ENCODE data around the gene SDK1. TPM values are rescaled to one million over a fixed set of nuclear protein-coding genes. Genes with fewer than 3 reads are reported as not detected.
A peak's percentile ranks its signal among the peaks of the same experiment; 100 is the strongest.

SDK1 gene
- total RNA-seq, 2 donors from 2014 or later: 19.8 to 32.4 TPM

DNA sequence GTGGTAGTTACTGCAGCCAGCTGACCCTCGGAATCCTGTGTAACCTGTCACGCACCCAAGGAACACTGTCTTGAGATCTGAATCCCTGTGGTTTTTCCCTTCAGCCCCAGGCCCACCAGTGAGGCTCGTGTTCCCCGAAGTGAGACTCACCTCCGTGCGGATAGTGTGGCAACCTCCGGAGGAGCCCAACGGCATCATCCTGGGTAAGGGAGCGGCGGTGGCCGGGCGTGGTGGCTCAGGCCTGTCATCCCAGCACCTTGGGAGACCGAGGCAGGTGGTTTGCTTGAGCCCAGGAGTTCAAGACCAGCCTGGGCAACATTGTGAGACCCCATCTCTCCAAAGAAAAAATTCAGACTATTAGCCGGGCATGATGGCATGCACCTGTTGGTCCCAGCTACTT lies 831.2 kb downstream of the SDK1 start:
- DNase-seq: no peak
- Histone ChIP-seq H3K4me1 (peaks cover 23% of the 10 kb centered on the region), H3K4me3 (no peak overlapping the region), H3K36me3 (replicated peaks in 1 of 2; ENCODE audit: insufficient read depth in 1 of 2, low read depth in 2 of 2) (no peaks in the 10 kb centered on the region), H3K27ac (no peak overlapping the region), H3K9me3 (no peaks in the 10 kb centered on the region), H3K27me3 (no peaks in the 10 kb centered on the region)
- WGBS, 2 donors: 83 to 90% methylated on average over 7 to 13 of the region's 14 CpGs
- TF ChIP-seq, protein P1, sequence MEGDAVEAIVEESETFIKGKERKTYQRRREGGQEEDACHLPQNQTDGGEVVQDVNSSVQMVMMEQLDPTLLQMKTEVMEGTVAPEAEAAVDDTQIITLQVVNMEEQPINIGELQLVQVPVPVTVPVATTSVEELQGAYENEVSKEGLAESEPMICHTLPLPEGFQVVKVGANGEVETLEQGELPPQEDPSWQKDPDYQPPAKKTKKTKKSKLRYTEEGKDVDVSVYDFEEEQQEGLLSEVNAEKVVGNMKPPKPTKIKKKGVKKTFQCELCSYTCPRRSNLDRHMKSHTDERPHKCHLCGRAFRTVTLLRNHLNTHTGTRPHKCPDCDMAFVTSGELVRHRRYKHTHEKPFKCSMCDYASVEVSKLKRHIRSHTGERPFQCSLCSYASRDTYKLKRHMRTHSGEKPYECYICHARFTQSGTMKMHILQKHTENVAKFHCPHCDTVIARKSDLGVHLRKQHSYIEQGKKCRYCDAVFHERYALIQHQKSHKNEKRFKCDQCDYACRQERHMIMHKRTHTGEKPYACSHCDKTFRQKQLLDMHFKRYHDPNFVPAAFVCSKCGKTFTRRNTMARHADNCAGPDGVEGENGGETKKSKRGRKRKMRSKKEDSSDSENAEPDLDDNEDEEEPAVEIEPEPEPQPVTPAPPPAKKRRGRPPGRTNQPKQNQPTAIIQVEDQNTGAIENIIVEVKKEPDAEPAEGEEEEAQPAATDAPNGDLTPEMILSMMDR (IDR thresholded peaks at IDR 0.05): no peak
- TF ChIP-seq POLR2A (IDR thresholded peaks at IDR 0.05): no peak
- no peak for ATAC-seq
- intact Hi-C loops (cut with DNase I): no loop called here

DNA sequence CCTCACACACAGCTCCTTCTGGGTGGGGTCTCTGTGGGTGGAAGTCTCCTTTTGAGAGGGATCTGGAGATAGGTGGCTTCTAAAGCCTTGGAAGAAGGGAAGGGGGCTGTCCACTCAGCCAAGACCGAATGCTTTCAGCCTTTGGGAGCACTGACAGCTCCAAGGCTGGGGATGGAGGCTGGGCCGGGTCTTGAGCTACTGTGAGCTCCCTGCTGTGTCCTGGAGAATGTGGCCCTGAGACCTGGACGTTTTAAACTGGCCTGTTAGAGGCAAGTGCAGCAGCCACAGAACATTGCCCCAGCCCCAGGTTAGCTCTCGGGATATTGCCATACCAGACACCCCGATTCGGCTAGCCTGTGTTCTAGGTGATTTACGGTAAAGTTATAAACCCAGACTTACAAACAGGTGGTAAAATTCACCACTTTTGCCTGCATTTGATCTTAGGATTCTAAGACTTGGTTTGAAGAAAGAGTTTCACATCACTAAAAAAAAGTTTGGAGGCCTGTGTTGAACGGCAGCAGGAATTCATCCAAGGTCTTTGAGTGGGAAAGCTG lies 832.5 kb downstream of the SDK1 start:
- intact Hi-C loops (cut with DNase I): no loop called here
- Histone ChIP-seq H3K4me3 (no peak overlapping the region), H3K9me3 (no peaks in the 10 kb centered on the region), H3K4me1 (peaks cover 23% of the 10 kb centered on the region), H3K27ac (peak overlapping the region; percentile 63 to 82 (median 72)), H3K36me3 (replicated peaks in 1 of 2; ENCODE audit: insufficient read depth in 1 of 2, low read depth in 2 of 2) (no peaks in the 10 kb centered on the region), H3K27me3 (no peaks in the 10 kb centered on the region)
- whole genome bisulfite sequencing, 2 donors: 76 to 87% methylated on average over 5 to 8 of the region's 8 CpGs
- TF ChIP-seq, protein P1 (IDR thresholded peaks at IDR 0.05): no peak
- TF ChIP-seq POLR2A (IDR thresholded peaks at IDR 0.05): no peak
- ATAC-seq: no peak
- DNase-seq: no peak

DNA sequence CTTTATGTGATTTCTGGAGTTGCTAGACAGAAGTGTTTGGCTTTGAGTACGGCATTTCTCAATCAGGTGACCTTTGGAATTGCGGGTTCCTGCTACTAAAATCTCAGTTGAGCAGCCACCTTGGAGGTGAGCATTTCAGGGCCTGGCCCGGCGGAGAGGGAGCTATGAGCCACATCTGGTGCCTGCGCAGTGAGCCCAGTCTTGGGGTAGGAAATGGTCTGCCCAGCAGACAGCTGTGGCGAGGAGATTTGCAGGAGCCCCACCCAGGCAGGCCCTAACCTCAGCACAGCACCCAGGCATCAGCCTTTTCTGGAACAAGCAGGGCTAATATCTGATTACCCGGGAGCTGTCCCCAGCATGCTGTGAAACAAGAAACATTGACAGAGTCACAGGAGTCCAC lies 833.2 kb downstream of the SDK1 start:
- Histone ChIP-seq H3K36me3 (replicated peaks in 1 of 2; ENCODE audit: insufficient read depth in 1 of 2, low read depth in 2 of 2) (no peaks in the 10 kb centered on the region), H3K27ac (peak overlapping the region; percentile 63 to 82 (median 72)), H3K27me3 (no peaks in the 10 kb centered on the region), H3K4me3 (no peak overlapping the region), H3K4me1 (peaks cover 23% of the 10 kb centered on the region), H3K9me3 (no peaks in the 10 kb centered on the region)
- peak; percentile 28 to 60 (median 51) for DNase-seq
- WGBS, 2 donors: 36 to 56% methylated on average over 4 to 7 of the region's 7 CpGs
- TF ChIP-seq POLR2A (IDR thresholded peaks at IDR 0.05): peak in 1 of 3 donors; percentile 10
- TF ChIP-seq, protein P1 (IDR thresholded peaks at IDR 0.05): peak in 3 of 7 experiments; percentile 15 to 25 (median 21)
- peak; percentile 34 for ATAC-seq
- intact Hi-C loops (cut with DNase I): no loop called here

DNA sequence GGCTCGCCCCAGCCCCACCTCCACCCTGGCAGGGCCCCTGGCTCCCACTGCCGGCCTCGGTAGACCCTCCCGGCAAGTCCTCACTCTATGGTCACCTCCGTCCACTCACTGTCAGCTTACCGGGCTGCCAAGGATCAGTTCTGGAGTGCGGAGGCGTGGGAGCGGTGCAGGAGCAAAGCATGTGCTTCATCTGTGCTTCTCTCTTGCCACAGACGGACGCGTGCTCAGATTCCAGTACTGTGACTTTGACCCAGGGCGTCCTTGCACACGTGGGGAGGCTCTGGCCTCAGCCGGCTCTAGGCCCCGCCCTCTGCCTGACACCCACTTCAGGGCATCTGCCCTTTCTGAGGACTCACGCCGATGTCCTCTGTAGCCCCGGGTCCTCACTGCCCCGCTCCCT lies 833.6 kb downstream of the SDK1 start:
- peak; percentile 56 for ATAC-seq
- H3K4me3 ChIP-seq: no peak overlapping the region
- H3K36me3 ChIP-seq (replicated peaks in 1 of 2; ENCODE audit: insufficient read depth in 1 of 2, low read depth in 2 of 2): no peaks in the 10 kb centered on the region
- peak overlapping the region; percentile 63 to 82 (median 72) for H3K27ac ChIP-seq
- peak; percentile 53 to 81 (median 76) for DNase-seq
- WGBS, 2 donors: 49 to 65% methylated on average over 17 to 19 of the region's 20 CpGs
- TF ChIP-seq, protein P1 (IDR thresholded peaks at IDR 0.05): no peak
- TF ChIP-seq POLR2A (IDR thresholded peaks at IDR 0.05): peak in 1 of 3 donors; percentile 18
- no peaks in the 10 kb centered on the region for H3K9me3 ChIP-seq
- peaks cover 23% of the 10 kb centered on the region for H3K4me1 ChIP-seq
- H3K27me3 ChIP-seq: no peaks in the 10 kb centered on the region
- intact Hi-C loops (cut with DNase I): no loop called here

DNA sequence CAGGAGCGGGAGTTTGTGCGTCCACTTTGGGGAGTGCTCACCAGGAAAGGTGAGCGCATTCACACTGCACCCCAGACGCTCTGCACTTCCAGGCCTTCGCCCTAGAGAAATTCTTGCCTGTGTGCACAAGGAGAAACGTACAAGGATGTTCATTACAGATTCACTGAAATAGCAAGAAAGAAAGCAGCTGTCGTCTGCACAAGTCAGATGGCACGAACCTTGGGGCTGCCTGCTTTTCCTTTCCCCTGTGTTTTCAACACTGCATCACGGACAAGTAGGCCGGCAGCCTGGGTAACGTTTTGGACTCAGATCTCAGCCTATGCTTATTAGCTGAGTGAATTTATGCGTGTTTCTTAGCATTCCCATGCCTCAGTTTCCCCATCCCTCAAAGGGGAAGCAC lies 834.2 kb downstream of the SDK1 start:
- Histone ChIP-seq H3K27me3 (no peaks in the 10 kb centered on the region), H3K27ac (peak overlapping the region in 3 of 4 donors; percentile 70 to 82 (median 74)), H3K36me3 (replicated peaks in 1 of 2; ENCODE audit: insufficient read depth in 1 of 2, low read depth in 2 of 2) (no peaks in the 10 kb centered on the region), H3K9me3 (no peaks in the 10 kb centered on the region), H3K4me1 (peaks cover 23% of the 10 kb centered on the region), H3K4me3 (no peak overlapping the region)
- ATAC-seq: no peak
- no peak for TF ChIP-seq POLR2A (IDR thresholded peaks at IDR 0.05)
- TF ChIP-seq, protein P1 (IDR thresholded peaks at IDR 0.05): no peak
- WGBS, 2 donors: 86 to 87% methylated on average over 12 of the region's 12 CpGs
- no peak for DNase-seq
- intact Hi-C loops (cut with DNase I): no loop called here

Data from body of pancreas (tissue), 4 donors.